GM12872 (cell line): Measurements from ENCODE around the gene IRF2BP2.

ENCODE experiments used
- TF ChIP-seq, protein P1 (sequence below): IDR thresholded peaks from 3 replicates; pipeline ENCODE4 v1.5.1; 2011; ENCODE audit warnings: low read depth, mild to moderate bottlenecking, low read length, moderate library complexity; ENCODE audit not compliant: insufficient read depth

IRF2BP2 gene

DNA sequence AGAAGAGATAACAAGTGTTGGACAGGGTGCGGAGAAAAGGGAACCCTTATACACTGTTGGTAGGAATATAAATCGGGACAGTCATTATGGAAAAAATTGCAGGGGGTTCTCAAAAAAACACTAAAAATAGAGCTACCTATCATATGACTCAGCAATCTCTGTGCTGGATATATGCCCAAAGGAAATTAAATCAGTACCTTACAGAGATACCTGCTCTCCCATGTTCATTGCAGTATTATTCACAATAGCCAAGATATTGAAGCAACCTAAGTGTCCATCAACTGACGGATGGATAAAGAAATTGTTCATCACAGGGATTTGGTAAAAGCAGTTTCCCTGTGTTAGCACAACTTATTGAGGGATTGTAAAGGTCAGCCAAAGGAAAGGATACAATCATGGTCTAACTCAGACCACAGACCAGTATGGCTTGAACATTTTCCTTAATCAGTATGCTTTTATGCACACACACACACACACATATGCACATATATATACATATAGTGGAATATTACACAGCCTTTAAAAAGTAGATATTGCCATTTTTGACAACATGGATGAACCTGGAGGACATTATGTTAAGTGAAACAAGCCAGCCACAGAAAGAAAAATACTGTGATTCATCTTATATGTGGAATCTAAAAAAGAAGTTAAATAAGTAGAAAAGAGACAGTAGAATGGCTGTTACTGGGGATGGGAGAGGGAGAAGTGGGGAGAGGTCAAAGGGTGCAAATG is 44.2 kb upstream of the IRF2BP2 start:
- TF ChIP-seq, protein P1, sequence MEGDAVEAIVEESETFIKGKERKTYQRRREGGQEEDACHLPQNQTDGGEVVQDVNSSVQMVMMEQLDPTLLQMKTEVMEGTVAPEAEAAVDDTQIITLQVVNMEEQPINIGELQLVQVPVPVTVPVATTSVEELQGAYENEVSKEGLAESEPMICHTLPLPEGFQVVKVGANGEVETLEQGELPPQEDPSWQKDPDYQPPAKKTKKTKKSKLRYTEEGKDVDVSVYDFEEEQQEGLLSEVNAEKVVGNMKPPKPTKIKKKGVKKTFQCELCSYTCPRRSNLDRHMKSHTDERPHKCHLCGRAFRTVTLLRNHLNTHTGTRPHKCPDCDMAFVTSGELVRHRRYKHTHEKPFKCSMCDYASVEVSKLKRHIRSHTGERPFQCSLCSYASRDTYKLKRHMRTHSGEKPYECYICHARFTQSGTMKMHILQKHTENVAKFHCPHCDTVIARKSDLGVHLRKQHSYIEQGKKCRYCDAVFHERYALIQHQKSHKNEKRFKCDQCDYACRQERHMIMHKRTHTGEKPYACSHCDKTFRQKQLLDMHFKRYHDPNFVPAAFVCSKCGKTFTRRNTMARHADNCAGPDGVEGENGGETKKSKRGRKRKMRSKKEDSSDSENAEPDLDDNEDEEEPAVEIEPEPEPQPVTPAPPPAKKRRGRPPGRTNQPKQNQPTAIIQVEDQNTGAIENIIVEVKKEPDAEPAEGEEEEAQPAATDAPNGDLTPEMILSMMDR = no peak

DNA sequence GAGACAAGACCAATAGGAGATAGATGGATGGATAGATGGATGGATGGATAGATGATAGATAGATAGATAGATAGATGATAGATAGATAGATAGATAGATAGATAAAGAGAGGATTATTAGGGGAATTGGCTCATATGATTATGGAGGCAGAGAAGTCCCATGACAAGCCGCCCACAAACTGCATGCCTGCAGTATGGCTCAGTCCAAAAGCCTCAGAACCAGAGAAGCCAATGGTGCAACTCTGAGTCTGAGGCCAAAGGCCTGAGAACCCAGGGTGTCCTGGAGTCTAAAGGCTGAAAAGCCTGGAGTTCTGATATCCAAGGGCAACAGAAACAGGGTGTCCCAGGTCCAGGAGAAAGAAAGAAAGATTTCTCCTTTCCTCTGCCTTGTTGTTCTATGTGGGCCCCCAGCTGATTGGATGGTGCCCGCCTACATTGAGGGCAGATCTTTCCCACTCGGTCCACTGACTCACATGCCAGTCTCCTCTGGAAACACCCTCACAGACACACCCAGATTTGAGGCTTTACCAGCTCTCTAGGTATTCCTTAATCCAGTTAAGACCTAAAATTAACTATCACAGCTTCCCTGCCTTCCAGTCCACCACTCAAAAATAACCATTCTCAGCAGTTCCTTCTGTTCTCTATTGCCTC is 39.6 kb upstream of the IRF2BP2 start:
- TF ChIP-seq, protein P1 = no peak

GRCh38 chr1:234647758-234648157 is 37.8 kb upstream of the IRF2BP2 start:
- TF ChIP-seq, protein P1 = no peak

- TF ChIP-seq, protein P1 = no peak
These were observed 37.3 kb upstream of the IRF2BP2 start for GRCh38 chr1:234647245-234647644.

GRCh38 chr1:234645964-234646363 is 36.0 kb upstream of the IRF2BP2 start:
- TF ChIP-seq, protein P1 = no peak

DNA sequence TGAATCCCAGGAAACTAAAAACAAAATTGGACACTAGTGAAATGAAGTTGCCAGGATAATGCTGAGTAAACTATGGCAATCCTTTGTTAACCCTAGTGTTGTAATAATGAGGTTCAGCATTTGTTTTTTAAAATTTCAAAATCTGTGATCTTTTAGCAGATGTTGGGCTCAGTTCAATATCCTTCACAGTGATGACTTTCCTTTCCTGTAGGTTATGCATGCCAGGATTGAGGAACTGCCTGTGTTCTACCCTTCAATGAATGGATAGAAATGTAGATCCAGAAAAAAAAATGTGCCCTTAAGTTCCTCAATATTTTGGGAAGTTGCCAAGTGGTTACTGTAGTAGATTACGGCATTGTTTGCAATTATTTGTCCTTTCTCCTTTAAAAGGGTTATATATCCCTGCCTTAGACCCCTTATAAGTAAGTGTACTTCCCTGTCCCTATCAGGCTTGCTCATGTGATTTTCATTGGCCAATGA is 35.5 kb upstream of the IRF2BP2 start:
- TF ChIP-seq, protein P1 = no peak

- TF ChIP-seq, protein P1 = no peak
These were observed 35.0 kb upstream of the IRF2BP2 start for GRCh38 chr1:234644928-234645327.
